ENCODE results near the gene ARFGAP2.
"Not testable (repeated sequence)": the region's sequence is repeated elsewhere in the genome, so short reads cannot be mapped to it uniquely, and the experiment has no call there.

ARFGAP2 gene

DNA sequence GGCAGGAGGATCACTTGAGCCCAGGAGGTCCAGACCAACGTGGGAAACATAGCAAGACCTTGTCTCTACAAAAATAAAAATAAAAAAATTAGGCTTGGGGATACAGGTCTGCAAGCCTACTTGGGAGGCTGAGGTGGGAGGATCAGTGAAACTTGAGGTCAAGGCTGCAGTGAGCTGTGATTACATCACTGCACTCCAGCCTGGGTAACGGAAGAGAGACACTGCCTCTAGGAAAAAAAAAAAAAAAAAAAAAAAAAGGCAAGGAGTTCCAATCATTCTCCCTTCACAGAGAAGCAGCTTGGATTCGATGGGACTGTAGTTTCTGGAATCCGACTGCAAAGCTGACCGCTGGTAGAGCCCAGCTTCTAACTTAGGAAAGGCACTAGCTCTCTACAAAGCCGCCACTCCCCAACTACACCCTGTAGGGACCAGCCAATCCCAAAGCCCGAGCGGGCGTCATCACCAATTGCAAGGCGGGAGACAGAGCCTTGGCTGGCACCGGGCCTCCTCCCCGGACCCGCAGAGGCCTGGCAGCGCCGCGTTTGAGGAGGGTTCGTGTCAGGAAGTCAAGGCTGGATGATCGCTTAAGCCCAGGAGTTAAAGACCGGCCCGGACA is 37.4 kb upstream of the ARFGAP2 start:
- DNase-seq (ENCODE audit: low read depth): peak; percentile 74
- TF ChIP-seq, protein P1, sequence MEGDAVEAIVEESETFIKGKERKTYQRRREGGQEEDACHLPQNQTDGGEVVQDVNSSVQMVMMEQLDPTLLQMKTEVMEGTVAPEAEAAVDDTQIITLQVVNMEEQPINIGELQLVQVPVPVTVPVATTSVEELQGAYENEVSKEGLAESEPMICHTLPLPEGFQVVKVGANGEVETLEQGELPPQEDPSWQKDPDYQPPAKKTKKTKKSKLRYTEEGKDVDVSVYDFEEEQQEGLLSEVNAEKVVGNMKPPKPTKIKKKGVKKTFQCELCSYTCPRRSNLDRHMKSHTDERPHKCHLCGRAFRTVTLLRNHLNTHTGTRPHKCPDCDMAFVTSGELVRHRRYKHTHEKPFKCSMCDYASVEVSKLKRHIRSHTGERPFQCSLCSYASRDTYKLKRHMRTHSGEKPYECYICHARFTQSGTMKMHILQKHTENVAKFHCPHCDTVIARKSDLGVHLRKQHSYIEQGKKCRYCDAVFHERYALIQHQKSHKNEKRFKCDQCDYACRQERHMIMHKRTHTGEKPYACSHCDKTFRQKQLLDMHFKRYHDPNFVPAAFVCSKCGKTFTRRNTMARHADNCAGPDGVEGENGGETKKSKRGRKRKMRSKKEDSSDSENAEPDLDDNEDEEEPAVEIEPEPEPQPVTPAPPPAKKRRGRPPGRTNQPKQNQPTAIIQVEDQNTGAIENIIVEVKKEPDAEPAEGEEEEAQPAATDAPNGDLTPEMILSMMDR (conservative IDR thresholded peaks at IDR 0.05; ENCODE audit: low read depth, low read length): no peak
- H3K4me3 ChIP-seq (ENCODE audit: low read length): peak overlapping the region; percentile 63

DNA sequence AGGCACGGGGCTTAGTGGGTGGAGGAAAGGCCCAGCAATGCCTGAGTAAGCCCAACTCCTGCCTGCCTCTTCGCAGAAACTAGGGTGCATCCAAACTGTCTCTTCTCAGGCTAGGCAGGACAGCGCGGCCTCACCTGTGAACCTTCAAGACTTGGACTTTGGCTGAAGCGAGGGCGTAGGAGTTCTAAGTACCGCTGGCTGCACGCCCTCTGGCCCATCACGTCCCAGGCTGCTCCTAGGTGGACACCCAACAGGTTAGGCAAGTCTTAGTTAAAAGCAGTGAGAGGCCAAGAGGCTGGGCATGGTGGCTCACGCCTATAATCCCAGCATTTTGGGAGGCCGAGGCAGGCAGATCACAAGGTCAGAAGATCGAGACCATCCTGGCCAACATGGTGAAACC is 36.3 kb upstream of the ARFGAP2 start:
- TF ChIP-seq, protein P1 (conservative IDR thresholded peaks at IDR 0.05; ENCODE audit: low read depth, low read length): no peak
- no peak for DNase-seq (ENCODE audit: low read depth)
- no peak overlapping the region for H3K4me3 ChIP-seq (ENCODE audit: low read length)

DNA sequence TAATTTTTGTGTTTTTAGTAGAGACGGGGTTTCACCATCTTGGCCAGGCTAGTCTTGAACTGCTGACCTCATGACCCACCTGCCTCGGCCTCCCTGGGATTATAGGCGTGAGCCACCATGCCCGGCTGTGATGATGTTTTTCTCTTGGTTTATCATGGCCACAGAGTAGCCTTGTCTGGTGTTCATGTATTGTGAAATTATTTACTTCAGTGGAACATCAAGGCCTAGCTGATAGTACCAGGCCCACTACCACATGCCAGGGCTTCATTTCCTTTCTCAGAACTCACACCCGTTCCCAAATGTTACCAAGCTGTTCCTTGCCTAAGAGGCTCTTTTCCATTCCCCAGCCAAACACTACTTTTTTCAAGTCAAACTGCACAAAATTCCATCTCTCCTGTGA is 31.9 kb upstream of the ARFGAP2 start:
- TF ChIP-seq, protein P1 (conservative IDR thresholded peaks at IDR 0.05; ENCODE audit: low read depth, low read length): no peak
- DNase-seq (ENCODE audit: low read depth): no peak

DNA sequence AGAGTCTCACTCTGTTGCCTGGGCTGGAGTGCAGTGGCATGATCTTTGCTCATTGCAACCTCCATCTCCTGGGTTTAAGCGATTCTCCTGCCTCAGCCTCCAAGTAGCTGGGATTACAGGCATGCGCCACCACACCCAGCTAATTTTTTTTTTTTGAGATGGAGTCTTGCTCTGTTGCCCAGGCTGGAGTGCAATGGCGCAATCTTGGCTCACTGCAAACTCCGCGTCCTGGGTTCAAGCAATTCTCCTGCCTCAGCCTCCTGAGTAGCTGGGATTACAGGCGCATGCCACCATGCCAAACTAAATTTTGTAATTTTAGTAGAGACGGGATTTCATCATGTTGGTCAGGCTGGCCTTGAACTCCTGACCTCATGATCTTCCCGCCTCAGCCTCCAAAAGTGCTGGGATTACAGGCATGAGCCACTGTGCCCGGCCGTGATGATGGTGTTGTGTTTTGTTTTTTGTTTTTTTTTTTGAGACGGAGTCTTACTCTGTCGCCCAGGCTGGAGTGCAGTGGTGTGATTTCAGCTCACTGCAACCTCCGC is 31.4 kb upstream of the ARFGAP2 start:
- H3K4me3 ChIP-seq (ENCODE audit: low read length); DNase-seq (ENCODE audit: low read depth): not testable (repeated sequence)

More for the DNA sequence above, 31.9 kb upstream of the ARFGAP2 start:
- no peak overlapping the region for H3K4me3 ChIP-seq (ENCODE audit: low read length)

DNA sequence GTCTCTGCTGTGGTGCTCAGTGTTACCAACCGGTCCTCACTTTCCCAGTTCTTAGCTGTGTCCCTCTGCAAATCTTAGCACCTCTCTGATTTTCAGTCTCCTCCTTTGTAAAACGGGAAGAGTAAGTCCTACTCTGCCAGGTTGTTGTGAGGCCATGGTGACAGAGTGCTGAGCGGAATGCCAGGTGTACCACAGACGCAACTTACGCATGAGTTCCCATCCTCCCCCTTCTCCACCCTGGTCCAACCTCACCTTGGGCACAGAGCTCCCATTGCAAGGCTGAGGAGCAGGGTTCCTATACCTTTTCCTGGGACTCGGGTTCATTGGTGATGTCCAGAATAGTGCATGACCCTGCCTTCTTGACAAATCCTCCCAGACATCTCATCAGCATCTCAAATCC is 30.8 kb upstream of the ARFGAP2 start:
- no peak for DNase-seq (ENCODE audit: low read depth)
- no peak overlapping the region for H3K4me3 ChIP-seq (ENCODE audit: low read length)
- TF ChIP-seq, protein P1 (conservative IDR thresholded peaks at IDR 0.05; ENCODE audit: low read depth, low read length): no peak

DNA sequence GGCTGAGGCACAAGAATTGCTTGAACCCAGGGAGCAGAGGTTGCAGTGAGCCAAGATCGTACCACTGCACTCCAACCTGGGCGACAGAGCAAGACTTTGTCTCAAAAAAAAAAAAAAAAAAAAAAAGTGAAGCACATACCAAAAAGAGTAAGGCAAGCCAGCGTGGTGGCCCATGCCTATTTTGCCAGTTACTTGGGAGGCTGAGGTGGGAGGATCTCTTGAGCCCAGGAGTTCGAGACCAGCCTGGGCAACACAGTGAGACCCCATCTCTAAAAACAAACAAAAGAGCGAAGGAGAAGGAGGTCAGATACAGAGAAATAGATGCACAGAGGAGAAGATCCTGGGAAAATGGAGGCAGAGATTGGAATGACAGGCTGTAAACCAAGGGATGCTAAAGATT is 29.9 kb upstream of the ARFGAP2 start:
- DNase-seq (ENCODE audit: low read depth); H3K4me3 ChIP-seq (ENCODE audit: low read length): not testable (repeated sequence)

DNA sequence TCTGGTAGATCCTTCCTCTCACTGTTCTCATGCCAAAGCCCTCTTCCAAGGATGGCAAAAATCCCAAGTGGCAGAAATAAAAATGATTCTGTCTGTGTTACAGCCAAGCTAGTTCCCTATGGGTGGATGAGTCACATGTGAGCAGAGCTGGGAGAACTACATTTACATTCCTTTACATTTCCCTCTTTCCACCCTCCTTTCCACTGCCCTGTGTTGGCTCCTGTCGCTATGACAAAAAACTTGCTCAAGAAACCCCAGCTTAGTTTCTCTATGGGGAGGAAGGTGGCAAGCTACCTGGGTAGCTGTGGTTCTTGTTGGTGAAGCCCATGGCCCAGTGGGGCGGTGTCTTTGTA is 27.9 kb upstream of the ARFGAP2 start:
- H3K4me3 ChIP-seq (ENCODE audit: low read length): no peak overlapping the region
- TF ChIP-seq, protein P1 (conservative IDR thresholded peaks at IDR 0.05; ENCODE audit: low read depth, low read length): no peak
- no peak for DNase-seq (ENCODE audit: low read depth)

DNA sequence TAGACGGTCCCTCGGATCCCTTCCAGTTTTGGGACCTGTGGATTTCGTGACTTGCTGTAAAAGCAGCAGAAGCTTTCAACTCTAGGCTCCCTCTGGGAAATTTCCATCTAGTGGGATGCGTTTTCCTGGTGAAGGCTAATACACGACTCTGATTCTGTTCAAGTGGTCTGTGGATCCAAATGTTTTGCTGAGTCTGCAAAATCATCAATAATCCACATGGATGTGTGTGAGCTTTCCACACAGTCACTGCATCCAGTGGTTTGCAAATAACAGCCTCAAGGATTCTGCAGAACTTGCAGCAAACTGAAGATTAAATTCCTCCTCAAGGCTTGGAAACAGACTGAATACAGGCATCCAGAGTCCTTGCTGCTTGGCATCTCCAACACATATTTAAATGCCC is 25.9 kb upstream of the ARFGAP2 start:
- DNase-seq (ENCODE audit: low read depth): no peak
- TF ChIP-seq, protein P1 (conservative IDR thresholded peaks at IDR 0.05; ENCODE audit: low read depth, low read length): no peak
- no peak overlapping the region for H3K4me3 ChIP-seq (ENCODE audit: low read length)

Data from retinal pigment epithelial cell (primary cell).